Bone marrow (tissue), 2 donors: Measurements from ENCODE around the gene GBF1.

Experiments used
- DNase-seq, 2 donors: peaks; one replicate each; lab custom pipeline; 2025; lab: John Stamatoyannopoulos, UW

Gene GBF1

DNA sequence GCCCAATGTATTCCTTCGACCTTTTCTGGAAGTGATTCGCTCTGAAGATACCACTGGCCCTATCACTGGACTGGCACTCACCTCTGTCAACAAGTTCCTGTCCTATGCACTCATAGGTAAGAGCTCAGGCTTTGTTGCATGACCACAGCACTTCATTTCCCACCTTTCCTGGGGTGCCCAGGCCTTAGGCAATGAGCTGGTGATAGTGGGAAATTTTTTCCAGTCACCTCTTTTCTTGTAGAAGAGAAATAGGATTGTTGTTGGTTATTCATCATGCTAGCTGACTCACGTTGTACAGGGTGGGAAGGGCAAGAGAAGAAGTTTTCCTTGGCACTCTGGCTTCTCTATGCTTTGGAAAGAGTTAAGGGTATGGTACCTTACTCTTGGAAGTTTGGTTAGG, 98.7 kb downstream of the GBF1 start:
- DNase-seq = no peak

DNA sequence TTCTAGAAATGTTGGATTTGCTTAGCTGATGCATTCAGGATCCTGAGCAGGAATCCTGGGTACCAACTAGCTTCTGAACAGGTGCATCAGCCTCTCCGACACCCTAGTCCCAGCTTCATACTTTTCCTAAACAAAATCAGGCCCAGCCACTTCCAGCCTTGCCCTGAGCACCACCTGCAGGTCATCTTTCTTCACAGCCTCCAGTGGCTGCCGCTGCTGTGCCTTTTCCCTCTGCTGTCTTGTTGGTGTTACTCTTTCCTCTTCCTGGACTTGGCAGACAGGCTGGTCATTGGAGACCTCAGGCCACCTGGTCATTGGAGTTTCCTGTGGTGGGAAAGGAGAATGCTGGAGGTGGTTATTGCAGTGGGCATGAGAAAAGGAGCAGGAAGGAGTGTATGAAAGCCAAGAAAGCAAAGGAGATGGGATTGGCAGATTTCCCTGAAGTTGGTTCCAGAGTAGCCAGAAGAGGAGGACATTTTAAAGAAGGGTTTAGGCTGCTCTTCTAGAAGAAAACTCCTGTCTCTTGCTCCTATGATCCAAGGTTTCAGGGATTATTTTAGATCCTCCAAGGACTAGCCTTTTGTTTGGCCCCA, 102.0 kb downstream of the GBF1 start:
- peak in 1 of 2 donors; percentile 7 for DNase-seq

DNA sequence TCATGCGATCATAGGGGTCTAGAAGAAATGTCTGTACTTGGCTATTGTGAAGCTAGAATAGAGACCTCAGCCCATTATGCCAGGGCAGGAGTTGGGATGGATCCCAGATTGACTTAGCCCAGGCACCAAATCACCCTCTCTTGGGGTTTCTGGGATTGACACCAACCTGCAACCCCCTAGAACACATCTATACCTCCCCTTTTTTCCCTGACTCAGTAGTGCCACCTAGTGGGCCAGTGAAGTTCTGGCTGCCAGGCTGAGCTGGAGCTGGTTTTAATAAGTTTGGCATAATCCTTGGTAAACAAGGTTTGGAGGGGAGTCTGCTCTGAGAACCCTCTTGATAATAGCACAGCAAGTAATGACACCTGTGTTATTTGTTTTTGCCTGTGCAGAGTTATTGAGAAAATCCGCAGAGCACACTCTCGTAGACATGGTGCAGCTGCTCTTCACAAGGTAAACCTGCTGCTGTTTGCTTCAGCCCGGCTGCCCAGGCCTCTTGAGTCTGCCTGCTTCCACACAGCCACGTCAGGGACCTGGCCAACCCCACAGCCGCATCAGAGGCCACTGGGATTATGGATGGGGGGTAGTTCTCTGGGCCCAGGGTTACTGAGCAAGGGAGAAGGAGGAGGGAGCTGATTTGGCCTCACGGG, 106.9 kb downstream of the GBF1 start:
- DNase-seq = peak; percentile 18 to 54

DNA sequence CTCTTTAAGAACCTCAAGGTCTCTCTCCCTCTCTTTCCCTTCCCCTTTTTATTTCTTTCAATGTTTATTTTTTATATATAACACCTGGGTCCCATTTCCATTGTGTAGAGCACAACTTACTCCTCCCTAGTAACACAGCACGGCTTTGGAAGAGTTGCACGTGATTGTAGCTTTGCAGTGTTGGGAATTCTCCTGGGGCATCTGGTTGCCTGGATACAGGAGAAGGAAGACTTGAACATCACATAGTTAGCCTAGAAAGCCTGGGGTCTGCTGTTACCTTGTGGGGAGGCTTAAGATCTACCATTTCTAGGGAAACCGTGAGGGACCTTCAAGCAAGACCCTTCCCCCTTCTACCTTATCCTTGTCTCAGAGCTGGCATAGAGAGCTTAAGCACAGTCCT, 109.1 kb downstream of the GBF1 start:
- DNase-seq = no peak

DNA sequence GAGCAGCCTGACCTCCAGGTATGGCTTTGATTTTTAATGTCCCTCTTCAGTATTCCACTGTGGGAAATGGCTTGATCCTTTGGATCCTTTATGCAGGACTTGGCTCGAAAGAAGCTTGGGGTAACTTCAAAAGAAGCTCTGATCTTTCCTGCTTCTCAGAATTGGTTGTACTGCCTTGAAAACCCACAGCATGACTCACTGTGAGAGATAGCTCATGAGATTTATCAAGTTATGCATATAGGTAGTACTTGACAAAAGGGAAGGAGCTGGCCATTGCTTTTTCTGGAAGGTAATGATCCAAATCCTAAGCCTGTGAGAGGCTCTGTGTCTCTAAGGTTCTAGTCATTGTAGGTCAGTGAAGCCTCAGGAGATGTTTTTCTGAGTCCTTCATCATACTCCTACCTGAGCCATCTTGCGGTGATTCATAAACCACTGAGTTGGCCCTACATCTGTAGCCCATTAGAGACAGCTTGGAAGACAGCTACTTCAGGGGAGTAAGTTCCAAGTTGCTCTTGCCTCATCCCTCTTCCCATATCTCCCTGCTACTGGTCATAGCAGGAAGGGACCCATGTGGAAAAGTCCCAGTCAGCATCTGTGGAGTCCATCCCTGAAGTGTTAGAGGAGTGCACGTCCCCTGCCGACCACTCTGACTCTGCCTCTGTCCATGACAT, 113.5 kb downstream of the GBF1 start:
- DNase-seq = peak in 1 of 2 donors; percentile 5

DNA sequence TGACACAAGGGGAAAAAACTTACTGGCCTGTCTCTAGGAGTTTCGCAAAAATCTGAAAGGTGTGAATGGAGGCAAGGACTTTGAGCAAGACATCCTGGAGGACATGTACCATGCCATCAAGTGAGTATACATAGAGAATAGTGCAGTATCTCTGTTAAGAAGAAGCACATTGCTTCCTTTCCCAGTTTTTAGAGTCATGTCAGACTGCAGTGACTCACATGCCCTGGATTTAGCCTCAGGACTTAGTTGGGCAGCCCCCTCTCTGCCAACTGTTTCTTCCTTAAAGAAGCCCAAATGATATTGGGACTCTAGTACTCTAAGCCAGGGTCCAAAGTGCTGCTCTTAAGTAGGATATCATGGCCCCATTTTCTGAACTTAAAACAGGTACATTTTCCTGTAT, 122.1 kb downstream of the GBF1 start:
- no peak for DNase-seq

DNA sequence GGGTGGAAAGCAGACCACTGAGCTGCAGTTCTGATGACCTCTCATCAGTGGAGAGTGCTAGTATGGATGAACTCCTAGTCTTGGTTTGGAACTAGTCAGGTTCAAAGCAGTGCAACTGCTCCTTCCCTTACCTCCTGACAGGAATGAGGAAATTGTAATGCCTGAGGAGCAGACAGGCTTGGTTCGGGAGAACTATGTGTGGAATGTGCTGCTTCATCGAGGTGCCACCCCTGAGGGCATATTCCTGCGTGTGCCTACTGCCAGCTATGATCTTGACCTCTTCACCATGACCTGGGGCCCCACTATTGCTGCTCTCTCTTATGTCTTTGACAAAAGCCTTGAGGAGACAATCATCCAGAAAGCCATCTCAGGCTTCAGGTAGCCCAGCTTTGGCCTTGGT, 122.7 kb downstream of the GBF1 start:
- DNase-seq = no peak

DNA sequence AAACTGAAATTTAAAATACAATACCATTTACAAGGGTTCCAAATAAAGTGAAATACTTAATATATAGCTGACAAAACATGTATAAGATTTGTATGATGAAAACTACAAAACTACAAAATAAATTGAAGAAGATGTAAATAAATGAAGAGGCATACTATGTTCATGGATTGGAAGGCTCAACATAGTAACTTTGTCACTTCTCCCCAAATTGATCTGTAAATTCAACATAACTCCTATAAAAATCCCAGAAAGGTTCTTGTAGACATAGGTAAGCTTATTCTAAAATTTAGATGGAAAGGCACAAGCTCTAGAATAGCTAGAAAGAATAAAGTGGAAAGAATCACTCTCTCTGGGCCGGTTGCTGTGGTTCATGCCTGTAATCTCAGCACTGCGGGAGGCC, 126.0 kb downstream of the GBF1 start:
- DNase-seq = no peak

DNA sequence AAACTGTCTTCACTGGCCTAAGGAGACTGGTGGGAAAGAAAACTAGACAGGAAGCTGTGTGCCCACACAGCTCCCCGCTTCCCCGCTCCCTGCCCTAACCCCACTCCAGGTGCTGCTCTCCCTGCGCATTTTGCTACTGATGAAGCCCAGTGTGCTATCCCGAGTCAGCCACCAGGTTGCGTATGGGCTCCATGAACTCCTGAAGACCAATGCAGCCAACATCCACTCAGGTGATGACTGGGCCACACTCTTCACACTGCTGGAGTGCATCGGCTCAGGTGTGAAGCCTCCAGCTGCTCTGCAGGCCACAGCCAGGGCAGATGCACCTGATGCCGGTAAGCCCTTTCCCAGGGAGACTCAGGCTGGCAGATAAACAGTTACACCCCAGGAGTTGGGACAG, 129.9 kb downstream of the GBF1 start:
- no peak for DNase-seq

DNA sequence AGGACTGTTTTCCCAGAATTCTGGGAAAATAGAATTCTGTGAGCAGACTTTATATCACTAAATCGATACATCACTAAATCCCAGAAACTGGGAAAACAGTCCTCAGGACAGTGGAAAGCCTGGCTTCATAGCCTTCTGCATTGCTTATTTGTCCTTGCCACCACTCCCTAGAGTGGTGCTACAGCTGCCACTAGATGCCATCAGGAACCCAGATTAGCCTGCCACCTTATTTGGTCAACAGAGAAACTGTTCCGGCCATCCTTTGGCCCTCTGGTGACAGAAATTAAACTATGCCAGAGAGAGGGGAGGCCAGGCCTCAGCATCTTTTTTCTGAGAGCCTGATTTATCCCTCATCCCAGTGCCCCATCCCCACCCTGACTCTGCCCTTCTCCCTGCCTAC, 130.5 kb downstream of the GBF1 start:
- DNase-seq = no peak

DNA sequence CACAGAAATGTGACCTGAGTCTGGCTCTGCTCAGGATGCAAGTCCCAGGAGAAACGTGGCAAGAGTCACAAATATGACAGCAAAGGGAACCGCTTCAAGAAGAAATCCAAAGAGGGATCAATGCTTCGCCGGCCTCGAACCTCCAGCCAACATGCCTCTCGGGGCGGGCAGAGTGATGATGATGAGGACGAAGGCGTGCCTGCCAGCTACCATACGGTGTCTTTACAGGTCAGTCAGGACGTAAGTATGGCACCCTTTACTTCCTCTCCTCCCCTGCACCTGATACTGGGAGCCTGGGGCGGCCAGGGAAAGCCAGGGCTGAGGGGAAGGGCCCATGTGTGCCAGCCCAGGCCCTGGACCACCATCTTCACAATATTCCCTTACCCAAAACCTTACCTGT, 131.6 kb downstream of the GBF1 start:
- DNase-seq = no peak

DNA sequence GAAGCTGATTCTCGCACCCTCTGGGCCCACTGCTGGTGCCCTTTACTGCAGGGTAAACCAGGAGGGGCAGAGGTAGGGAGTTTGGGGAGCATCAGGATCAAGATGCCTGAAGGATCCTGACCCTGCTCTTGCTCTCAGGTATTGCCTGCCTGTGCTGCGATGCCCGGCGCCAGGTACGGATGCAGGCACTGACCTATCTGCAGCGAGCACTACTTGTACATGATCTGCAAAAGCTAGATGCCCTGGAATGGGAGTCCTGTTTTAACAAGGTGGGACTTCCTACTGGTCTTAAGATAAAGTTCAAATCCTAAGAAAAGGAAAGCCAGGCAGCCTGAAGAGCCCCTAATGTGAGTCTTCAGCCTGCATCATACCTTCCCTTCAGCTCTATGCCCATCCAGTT, 134.1 kb downstream of the GBF1 start:
- DNase-seq = no peak

DNA sequence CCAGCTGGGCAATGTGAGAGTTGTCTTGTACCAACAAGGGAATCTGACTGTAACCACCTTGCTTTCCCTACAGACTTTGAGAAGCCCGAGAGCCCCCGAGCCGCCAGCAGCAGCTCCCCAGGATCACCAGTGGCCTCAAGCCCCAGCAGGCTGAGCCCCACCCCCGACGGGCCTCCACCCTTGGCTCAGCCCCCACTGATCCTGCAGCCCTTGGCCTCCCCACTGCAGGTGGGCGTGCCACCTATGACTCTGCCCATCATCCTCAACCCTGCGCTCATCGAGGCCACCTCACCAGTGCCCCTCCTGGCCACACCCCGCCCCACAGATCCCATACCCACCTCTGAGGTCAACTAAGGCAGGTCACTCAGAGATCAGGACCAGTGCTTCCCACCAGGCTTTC, 136.7 kb downstream of the GBF1 start:
- DNase-seq = no peak

DNA sequence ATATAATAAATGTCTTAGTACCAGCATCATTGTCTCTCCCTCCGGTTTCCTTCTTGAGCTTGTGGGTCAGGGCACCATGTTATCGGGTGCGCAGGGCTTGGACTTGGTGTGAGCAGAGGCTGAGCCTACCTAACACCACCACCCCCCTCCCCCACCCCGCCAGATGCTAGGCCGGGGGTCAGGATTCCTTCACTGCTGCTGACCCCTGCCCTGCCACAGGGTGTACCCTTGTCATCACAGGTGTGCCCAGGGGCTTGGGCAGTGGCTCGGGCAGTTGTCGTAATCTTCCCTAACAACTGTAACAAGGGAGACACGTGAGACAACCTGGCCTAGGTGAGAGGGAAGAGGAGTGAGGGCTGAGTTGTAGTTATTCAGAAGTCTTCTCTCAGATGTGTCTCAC, 137.5 kb downstream of the GBF1 start:
- DNase-seq = no peak

DNA sequence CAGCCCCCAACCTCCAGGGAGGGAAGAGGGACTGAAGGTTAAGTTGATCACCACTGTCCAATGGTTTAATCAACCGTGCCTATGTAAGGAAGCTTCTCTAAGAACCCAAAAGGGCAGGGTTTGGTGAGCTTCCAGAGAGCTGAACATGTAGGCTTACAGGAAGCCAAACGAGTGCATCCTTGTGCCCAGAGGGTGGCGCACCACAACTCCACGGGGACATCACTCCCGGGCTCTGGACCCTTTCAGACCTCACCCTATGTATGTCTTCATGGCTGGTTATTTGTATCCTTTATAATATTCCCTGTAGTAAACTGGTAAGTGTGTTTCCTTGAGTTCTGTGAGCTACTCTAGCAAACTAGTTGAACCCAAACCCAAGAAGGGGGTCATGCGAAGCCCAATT, 138.7 kb downstream of the GBF1 start:
- DNase-seq = no peak

DNA sequence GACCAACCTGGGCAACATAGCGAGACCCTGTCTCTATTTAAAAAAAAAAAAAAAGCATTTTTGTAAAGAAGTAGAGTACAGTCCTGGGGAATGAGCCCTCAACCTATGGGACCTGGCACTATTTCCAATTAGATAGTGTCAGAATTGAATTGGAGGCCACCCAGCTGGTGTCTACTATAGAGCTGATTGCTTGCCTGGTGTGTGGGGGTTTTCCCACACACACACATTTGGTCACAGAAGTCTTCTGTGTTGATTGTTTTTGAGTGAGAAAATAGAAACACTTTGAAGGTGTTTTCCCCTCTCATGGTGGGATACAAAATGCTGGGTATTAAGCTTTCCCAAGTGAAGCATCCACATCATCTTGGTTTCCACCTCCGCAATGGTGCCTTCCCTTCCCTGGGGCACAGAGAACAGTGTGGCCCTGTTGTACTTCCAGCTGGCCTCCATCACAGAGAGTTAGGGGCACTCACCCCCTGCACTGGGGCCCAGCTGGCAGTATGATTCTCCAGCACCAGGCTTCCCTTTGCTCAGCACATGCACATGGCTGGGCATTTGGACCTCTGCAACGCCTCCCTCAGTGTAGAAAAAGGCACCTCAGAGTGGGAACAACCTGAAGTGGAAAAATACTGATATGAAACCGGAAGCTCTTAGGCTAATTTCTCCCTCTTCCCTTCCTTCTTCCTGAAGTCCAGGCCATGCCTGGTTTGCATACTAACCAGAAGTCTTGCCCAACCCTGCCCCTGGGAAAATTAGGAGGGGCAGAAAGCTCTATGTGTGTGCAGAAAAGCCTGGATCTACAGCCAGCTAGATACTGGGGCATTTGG, 139.5 kb downstream of the GBF1 start:
- DNase-seq = no peak

DNA sequence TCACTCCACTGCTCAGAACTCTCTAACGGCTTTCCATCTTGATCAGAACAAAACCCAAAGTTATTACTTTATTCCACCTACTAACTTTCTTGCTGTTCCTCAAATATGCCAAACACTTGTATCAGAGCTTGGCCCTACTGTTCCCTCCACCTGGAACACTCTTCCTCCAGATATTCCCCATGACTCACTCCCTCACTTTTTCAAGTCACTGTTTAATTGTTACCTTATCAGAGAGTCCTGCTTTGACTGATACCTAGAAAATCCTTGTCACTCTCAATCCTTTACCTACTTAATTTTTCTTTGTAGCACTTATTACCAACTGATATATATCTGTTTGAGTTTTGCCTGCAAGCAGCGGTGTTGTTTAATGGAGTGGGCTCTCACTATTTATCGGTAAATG, 144.6 kb downstream of the GBF1 start:
- no peak for DNase-seq

DNA sequence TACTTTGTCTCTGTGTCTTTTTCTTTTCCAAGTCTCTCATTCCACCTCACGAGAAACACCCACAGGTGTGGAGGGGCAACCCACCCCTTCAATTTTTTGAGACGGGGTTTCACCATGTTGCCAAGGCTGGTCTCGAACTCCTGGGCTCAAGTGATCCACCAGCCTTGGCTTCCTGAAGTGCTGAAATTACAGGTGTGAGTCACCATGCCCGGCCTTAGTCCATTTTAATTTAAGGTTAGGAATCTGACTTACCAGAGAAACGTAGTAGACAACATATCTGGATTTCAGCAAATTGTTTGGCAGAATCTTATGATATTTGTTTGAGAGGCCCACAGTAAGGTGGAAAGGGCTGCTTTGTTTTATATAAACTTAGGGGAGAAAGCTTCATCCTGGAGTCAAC, 147.0 kb downstream of the GBF1 start:
- DNase-seq = no peak

DNA sequence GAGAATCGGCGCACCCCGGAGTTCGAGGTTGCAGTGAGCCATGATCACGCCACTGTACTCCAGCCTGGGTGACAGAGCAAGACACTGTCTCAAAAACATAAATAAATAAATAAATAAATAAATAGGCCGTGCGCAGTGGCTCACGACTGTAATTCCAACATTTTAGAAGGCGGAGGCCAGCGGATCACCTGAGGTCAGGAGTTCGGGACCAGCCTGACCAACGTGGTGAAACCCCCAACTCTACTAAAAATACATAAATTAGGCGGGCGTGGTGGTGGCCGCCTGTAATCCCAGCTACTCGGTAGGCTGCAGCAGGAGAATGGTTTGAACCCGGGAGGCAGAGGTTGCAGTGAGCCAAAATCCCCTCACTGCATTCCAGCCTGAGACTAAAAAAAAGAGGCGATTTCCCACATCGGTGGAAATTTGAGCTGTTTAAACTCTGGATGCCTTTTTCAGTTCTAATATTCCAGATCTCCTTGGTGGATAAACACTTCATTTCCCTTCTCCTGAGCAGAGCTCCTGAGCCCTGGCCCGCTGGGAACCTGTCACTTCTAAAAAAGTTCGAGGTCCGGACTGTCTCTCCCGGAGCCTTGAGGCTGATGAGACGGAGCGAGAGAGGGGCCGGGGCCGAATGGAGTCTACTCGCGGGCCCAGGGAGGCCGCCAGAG, 148.2 kb downstream of the GBF1 start:
- DNase-seq = no peak

DNA sequence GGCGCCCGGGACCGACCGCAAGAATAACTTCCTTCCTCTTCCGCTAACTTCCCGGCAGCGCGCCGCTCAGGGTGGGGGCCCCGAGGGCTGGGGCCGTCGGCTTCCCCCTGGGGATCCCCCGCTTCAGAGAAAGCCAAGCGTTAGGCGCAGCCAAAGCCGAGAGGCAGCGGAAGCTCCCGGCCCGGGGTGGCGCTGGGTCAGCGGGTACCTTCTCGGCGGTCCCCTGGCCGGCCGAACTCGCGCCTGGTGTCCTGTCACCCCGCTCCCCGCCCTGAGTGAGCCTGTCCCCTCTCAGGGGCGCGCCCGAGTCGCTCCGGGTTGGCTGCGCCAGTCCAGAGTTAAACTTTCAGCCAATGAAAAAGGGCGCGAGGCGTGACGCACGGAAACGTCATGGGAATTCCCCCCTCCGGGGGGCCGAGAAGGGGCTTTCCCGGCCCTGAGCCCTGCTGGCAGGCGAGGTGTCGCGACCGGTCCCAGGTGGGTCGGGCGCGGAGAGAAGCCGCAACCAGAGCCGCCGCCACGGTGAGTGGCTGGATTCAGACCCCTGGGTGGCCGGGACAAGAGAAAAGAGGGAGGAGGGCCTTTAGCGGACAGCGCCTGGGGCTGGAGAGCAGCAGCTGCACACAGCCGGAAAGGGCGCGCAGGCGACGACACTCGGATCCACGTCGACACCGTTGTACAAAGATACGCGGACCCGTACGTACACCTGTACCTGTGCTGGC, 148.9 kb downstream of the GBF1 start:
- DNase-seq = peak; percentile 86 to 100

DNA sequence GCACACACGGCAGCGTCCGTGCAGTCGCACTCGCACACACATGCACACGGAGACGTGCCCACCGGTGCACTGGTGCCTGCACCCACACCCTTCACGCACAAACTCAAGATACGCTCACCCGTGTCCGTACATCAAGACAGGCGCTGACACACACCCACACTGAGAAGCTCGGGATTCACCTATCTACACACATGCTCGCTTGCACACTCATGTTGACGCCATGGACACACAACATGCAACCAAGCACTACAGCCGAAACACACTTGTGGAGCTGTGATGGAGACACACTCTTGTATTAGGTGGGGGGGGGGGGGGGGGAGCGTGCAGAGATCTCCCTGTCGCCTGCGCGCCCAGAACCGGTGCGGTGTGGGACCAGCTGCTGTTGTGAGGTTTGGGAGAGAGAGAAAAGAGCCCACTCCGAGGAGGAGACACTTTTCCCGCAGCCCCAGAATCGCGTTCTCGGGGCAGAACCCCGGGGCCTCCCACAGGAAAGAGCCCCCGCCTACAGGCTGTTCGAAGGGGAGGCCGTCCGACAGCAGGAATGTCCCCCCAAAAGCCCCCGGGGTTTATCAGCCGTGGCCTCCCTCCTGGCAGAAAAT, 149.6 kb downstream of the GBF1 start:
- peak in 1 of 2 donors; percentile 82 for DNase-seq
